ENCODE results near the gene NFKBIE.

Gene NFKBIE

DNA sequence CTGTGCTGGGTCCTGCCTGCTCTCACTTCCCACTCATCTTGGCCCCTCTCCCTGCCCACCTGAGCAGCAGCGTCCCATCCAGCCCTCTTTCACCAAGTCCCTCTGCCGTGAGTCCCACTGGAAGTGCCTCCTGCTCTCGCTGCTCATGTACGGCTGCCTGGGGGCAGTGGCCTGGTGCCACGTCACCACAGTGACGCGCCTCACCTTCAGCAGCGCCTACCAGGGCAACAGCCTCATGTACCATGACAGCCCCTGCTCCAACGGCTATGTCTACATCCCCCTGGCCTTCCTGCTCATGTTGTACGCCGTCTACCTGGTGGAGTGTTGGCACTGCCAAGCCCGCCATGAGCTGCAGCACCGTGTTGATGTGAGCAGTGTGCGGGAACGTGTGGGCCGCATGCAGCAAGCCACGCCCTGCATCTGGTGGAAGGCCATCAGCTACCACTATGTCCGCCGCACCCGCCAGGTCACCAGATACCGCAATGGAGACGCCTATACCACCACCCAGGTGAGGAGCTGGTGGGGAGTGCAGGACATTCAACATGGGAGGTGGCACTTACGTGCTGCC lies 7.7 kb upstream of the NFKBIE start:
- DNase-seq (ENCODE audit: low read depth, low spot score), result no peak

DNA sequence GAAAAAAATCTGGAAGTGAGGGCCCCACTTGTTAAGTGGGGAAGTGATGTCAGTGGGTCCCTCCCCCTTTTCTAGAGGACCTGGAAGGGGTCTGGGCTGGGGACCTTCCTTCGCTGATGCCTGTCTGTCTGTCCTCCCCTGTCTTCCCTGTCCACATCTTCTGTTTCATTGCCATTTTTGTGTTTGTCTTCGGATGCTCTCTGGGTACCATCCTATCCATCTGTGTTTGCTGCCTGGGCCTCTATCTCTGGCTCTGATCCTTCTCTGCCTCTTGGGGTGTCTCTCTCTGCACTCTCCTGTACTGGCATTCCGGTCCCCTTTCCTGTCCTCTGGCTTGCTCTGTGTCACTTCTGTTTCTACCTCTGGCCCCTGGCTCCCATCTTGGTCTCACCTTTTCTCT lies 7.2 kb upstream of the NFKBIE start:
- DNase-seq (ENCODE audit: low read depth, low spot score), result no peak

DNA sequence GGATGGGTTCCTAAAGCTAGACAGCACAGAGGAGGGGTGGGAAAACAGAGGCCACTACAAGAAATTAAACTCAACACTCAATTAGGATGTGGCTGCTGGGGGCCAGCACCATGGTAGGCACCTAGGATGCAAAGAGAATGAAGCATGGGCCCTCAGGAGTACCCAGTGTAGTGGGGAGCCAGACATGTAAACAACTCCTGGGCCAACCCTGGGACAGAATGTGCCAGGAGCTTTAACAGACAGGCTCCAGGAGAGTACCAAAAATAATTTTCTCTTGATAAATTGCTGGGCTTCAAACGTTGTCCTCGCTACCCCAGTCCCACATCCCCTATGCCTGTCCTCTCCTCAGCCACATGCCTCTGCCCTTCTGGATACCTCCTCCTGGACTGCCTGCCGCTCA lies 6.6 kb upstream of the NFKBIE start:
- no peak for DNase-seq (ENCODE audit: low read depth, low spot score)

DNA sequence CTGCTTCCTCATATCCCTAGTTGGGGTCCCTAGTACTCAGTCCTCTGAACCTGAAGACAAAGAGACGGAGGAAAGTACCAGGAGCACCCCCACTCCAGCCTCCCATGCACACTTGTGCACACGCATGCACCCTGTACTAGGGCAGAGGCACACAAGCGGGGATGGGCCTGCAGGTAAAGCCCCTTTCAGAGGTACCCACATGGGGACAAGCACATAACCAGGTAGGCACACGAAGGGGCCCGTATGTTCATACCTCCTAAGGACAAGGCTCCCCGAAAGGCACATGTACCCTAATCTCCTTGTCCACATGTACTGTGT lies 6.0 kb upstream of the NFKBIE start:
- DNase-seq (ENCODE audit: low read depth, low spot score), result no peak

DNA sequence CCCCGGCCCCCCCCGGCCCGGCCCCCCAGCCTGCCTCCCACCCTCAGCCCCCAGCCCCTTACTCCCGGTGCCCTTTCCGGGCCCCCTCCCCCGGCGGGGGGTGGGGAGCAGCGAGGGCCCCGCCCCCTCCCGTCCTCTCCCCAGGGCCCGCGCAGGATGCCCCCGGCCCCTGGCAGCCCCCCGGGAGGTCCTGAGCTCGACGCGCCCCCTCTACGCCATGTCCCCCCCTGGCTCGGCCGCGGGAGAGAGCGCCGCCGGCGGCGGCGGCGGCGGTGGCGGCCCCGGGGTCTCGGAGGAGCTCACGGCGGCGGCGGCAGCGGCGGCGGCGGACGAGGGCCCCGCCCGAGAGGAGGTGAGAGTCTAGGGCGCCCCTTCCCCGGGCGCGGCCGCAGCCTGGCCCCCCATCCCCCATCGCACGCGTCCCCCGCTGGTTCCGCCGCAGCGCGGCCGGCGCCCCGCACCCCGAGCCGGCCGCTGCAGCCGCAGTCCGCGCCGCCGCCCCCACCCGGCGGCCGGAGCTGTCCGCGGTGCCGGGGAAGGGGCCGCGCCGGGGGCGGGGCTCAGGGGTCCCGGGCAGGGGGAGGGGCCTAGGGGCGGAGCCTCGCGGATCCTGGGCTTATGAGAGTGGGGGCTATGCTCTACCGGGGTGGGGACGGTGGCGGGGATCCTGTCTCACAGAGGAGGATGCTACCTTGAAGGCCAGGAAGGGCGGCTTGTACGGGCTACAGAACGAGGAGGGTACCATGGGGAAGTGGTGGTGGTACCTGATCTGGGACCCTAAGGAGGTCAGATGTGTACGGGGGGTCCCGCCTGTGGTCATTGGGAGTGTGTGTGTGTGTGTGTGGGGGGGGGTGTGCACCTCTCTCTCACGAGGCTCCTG lies 5.4 kb upstream of the NFKBIE start:
- DNase-seq (ENCODE audit: low read depth, low spot score), result no peak

DNA sequence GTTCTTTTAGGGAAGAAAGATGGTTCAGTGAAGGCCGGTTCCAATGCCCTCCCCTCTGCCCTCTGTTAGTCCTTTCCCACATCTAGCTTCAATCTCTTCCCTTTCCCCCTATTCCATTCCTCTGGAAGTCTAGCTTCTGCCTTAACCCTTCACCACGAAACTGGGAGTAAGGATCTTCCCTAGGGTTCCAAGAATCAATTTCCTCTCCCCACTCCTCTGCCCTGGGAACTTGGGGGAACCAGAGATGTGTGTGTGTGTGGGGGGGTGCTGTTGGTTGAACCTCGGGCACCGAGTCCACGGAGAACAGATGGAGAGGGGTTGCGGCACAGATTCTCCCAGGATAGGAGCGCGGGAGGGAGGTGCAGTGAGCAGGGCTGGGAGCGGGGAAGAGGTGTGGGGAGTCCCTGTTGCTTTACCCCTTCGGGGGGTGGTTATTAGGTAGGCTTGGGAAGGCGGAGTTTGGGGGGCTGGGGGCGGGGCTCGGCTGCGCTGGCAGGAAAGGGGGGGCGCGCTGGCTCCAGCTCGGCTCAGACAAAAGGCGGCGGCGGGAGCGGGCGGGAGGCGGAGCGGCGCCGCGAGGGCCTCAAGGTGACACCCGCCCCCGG lies 4.7 kb upstream of the NFKBIE start, which contains the start of gene TMEM151B:
TMEM151B (plus strand) TSS at position 530 of the 605 bp plus-strand sequence. CDS start 293 bp downstream, outside the sequence.
- no peak for DNase-seq (ENCODE audit: low read depth, low spot score)

DNA sequence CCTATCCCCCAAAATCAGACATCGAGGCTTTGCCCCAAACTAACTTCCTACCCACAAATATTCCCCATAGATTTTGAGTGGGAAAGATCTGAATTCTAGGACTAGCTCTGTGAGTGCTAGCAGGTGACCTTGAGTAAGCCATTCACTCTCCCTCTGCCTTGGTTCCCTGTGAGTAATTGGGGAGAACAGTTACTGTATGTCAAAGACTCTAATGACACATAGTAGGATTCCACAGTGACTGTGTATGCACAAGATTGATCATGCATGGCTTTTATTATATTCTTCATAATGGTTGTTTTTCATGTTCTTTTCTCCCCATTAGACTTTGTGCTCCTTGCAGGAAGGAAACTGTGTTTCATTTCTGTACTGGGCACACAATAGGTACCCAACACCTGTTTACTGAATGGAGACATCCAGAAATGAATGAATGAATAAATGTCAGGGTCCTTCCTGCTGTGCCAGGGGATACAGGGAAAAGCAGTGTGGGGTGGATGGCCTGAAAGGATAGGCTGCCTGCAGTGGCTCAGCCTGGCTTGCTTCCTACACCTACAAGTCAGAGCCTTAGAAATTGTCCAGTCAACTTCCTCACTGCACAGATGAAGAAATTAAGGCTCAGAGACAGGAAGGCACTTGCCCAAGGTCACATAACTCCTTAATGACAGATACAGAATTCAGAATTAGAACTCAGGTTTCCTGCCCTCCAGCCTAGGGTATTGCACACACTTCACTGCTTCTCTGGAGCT lies 4.0 kb upstream of the NFKBIE start:
- no peak for DNase-seq (ENCODE audit: low read depth, low spot score)

DNA sequence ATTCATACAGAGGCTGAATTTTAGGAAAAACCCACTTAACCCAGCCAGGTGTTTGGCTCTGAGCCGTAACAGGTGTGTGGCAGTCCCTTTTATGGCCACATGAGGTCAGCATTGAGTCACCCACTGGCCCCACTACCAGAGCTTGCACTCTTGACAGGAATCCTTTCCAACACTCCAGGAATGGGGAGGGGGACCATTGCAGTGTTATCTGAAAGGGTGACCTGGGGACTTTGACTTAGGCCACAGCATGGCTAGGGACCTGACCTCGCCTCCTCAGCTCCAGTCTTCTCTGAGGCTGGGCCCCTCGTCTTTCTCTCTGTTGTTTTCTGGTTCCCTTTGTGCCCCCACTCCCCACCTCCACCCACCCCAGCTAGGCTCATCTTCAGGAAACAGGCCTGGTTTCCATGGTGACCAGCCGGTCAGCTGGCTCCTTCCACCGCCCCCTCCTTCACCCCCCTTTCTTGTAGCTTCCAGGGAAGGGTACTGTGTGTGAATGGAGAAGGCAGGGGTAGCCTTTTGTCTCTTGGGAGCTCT lies 2.8 kb upstream of the NFKBIE start:
- DNase-seq (ENCODE audit: low read depth, low spot score), result no peak

DNA sequence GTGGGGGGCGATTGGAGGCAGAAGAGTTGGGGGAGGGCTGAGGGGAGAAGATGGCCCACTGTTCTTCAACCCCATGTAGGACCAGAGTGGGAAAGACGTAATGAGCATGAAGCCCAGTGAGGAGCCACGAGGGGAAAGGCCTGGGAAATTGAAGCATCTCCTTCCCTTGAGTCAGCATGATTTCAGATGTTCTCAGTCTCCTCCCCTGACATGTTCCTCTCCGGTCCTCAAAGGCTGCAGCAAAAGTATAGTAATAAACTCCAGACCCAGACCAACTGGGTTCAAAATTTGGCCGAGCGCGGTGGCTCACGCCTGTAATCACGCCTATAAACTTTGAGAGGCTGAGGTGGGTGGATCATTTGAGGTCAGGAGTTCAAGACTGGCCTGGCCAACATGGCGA lies 1.9 kb upstream of the NFKBIE start:
- DNase-seq (ENCODE audit: low read depth, low spot score), result no peak

DNA sequence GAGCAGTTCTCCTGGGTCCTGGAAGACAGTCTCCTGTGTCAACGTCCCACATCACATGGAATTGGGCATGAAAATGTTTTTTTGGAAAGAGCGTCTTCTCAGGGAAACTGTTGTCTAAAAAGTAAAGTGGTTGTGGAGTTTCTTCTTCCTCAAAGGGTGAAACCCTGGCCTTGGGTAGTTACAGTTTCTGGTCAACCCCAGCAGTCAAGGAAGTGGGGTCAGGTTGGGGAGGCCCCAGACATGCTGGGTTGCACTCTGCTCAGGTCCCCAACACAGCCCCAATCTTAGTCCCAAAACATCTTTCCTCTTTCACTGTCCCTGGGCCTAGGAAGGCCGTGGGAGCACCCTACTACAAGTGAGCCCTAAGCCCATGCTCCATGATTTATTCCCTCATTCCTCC lies 996 bp upstream of the NFKBIE start:
- DNase-seq (ENCODE audit: low read depth, low spot score), result no peak

DNA sequence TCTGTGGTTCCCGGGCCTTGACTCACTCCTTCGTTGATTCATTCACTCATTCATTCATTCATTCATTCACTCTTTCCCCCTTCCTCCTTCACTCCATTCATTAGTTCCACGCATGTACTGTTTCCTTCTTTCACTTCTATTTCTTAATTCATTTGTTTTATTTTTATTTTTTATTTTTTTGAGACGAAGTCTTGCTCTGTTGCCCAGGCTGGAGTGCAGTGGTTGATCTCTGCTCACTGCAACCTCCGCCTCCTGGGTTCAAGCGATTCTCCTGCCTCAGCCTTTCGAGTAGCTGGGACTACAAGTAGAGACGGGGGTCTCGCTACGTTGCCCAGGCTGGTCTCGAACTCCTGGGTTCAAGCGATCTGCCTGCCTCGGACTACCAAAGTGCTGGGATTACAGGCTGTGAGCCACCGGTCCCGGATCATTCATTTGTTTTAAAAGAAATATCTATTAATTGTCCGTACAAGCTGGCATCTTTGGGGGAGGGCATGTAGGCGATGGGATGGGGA lies 427 bp upstream of the NFKBIE start:
- no peak for DNase-seq (ENCODE audit: low read depth, low spot score)

DNA sequence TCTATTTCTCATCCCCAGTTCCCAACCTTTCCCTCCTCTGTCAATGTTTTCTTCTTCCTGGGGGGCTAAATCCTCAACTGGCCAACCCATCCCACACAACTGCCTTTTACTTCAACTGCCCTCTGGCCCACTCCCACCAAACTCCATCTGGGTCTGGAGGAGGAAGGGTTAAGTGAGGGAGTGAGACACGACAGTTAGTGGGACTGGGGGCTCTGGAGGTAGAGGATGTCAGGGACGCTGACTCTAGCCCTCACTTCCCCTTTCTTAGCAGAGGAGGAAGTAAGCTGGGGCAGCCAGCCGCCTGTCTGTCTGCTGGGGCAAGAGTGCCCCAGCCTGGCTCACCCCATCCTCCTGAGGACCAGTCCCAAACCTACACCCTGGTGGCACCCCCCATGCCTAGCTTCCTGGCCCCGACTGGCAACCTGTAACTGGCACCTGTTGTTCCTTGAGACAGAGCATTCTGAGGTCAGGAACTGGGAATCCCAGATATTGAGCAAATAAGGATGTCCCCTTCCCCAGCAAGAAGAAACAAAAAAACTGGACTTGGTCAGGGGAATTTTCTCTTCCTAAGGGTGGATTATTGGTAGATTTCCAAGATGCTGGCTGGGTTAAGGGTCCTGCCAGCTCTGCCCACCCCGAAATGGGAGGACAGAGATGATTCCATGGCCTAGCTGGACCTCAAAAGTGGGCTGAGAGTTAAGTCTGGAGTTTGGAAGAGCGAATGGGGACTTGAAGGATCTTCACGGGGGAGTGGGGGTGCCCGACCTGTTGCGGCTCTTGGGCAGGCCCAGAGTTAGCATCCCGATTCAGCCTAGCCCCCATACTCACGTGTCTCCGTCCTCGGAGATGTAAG lies 971 bp downstream of the NFKBIE start:
- DNase-seq (ENCODE audit: low read depth, low spot score), result no peak

DNA sequence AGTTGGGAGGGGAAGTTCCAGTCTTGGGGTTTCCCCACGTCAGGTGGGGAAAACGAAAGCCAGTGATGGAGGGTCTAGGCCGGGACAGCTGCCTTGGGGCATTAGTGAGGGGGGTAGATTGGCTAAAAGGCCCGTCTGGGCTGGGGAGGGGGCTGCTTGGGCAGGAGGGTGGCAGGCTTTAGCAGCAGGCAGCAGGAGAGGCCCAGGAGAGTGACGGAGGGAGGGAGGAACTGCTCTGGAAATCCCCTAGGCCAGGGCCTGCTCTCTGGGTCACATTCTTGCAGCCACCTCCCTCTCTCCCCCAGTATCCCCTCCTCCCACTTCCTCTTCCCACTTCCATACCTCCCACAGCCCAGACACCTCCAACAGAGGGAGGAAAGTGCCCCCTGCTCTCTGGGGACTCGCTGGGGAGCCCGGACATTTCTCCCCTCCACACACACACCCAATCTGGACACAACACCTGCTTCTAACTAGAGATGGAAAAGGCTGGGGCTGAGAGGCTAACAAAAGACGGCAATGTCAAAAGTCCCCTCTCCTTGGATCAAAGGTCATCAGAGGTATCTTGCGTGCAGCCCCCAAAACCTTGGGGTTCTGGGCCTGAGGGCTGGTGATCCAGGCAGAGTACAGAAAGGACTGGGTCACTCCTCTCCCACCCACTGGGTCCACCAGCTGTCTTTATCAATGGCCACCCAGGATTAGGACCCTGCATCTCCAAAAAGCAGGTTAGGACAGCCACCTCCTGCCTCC lies 1.8 kb downstream of the NFKBIE start:
- DNase-seq (ENCODE audit: low read depth, low spot score), result no peak

DNA sequence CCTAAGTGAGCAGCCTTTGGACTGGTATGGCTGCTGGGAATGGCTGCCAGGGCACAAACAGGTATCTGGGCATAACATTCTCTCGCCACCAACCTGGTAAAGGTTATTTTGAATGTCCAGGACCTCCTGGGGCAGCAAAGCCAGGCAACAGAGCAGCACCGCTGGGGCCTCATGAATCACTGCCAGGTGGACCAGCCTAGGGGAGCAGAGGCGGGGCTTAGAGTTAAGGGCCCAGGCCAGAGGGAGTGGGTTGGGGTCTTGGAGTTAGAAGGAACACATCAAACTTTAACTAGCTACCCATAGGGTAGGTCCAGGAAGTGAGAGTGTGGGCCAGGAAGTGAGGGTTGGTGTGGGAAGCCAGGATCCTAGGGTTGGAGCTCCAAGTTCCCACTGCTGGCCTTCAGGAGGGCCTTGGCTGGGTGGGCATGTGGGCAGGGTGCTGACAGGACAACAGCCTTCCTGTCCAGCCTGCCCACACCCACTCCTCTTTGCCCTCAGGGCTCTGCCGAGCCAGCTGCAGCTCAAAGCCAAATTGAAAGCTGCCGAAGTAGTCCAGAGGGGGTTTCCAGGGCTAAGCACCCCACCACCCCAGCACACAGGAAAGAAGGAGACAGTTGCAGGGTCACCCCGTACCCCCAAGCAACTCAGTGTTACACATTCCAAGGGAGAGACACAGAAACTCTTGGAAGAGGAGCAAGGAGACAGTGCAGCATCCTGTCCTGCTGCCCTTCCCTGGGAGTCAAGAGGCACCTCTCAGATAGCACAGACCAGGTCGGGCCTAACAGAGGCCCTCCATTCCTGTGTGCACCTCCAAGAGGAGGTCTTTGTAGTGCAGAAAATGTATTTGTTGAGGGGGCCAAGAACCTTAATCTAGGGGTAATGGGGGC lies 2.6 kb downstream of the NFKBIE start:
- no peak for DNase-seq (ENCODE audit: low read depth, low spot score)

DNA sequence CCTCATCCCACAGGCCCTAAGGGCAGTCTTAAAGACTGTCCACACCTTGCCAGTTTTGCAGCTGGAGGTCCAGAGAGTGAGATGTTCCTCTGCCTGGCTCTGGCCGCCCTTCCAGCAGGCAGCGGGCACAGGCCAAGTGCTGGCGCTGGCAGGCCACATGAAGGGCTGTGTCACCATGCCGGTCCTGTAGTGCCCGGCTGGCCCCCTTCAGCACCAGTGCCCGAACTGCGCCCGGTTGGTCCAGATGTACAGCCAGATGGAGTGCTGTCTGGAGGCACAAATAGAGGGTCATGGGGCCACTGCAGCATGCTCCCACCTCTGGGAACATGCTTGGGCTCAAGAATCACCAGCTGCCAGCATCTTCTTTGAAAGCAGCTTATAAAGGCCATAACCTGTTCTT lies 3.8 kb downstream of the NFKBIE start:
- no peak for DNase-seq (ENCODE audit: low read depth, low spot score)

DNA sequence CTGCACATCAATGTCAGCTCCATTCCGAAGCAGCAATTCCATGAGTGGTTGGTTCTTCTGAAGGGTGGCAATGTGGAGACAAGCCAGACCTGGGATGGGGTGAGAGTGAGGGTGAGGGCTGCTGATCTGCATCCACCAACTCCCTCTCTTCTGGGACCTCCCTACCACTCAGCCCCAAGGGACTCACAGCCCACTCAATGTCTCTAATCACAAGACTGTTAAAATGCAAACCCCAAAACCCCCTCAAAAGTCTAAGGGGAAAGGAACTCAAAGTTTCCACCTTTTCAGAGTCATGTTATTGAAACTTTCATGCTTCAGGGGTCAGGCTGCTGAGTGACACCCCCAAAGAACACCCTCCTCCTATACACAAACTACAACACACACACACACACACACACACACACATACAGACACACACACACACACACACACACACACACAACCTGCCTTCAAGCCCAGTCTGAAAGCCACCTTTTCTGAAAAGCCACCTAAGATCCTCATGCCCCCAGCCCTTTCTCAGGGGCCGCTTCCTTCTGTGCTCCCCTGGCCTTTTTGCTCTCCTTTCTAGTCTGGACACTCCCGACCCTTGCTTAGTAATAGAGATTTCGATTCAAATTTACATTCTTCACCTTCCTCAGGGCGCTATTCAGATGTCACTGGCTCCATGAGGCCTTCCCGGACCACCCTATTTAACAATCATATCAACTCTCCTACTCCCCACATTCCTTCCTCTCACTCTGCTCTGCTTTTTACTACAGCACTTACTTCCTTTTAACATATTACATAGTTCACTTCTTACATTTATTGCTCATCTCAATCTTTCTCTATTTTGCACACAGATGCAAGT lies 4.7 kb downstream of the NFKBIE start:
- DNase-seq (ENCODE audit: low read depth, low spot score), result no peak

DNA sequence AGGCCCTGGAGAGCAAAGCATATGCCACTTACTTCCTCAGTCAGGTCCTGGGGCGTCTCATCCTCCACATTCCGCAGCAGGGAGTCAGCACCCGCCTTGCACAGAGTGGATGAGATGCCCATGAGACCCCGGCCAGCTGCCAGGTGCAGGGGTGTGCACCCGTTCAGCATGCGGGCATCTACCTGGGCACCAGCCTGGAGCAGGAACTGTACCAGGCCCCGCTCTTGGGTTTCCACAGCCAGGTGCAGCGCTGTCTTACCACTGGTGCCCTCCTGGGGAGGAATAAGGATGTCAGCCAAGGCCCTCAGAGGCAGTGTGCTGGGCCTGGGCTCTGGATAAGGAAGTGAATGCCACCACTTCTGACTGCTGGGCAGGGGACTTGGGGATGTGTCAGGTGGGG lies 5.3 kb downstream of the NFKBIE start:
- no peak for DNase-seq (ENCODE audit: low read depth, low spot score)

DNA sequence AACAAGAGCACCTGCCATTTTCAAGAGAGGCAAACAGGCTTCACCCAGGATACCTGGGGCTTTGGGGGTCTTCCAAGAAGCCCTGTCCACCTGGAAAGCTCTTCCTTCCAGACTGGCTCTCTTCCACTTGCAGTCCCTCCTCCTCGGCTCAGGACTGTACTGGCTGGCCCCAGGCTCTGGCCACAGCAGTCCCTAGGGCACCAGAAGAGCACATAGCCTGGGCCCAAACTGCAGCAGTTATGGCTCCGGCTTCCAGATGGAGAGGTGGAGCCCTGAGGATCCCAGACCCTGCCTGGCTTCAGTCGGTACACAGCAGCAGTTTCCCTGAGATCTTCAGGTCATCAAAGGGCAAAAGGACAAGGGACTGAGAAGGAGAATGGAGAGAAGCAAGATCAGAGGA lies 6.4 kb downstream of the NFKBIE start:
- DNase-seq (ENCODE audit: low read depth, low spot score), result no peak
